G401 (cell line): ENCODE measurements around the gene SLC5A2. TPM values are rescaled to one million over a fixed set of nuclear protein-coding genes. Genes with fewer than 3 reads are reported as not detected.
A peak's percentile ranks its signal among the peaks of the same experiment; 100 is the strongest.
"Not testable (repeated sequence)": the region's sequence is repeated elsewhere in the genome, so short reads cannot be mapped to it uniquely, and the experiment has no call there.

ENCODE experiments used
- DNase-seq: peaks from one replicate; pipeline ENCODE4 v3.0.0-alpha.2; 2015; ENCODE audit warnings: low spot score
- in situ Hi-C: cut with HindIII; loops from 2 replicates; pipeline ENCODE4 v1.10.0; 2016; ENCODE audit warnings: low sequenced_read_pairs, mixed read lengths
- total RNA-seq: library from RNA; depleted of rRNA; stranded (reverse); fragments of >200 nt; shearing (Covaris generic); gene quantifications from 2 replicates; pipeline ENCODE4 v1.2.3, GENCODE V29; 2014; rRNA removed

SLC5A2 gene
- total RNA-seq, result not detected in 2 replicates

DNA sequence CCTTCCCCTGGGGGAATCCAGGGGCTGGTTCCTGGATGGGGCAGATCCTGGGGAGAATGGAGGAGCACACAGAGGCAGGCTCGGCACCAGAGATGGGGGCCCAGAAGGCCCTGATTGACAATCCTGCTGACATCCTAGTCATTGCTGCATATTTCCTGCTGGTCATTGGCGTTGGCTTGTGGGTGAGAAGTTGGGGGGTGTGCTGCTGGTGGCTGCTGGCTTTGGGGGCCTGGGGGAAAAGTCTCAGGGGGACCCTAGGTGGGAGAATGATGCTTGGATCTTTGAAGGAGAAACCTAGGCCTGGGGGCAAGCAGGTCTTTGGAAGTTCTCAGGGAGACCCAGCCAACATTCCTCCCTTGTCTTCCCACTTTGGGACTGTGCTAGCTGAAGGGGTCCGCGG, at the start of gene SLC5A2:
Gene SLC5A2, plus strand, starts transcription at position 43 of the 400 bp plus-strand sequence. Its CDS starts 14 bp downstream, at position 57.
- no peak for DNase-seq
- in situ Hi-C loops, result no loop called here

DNA sequence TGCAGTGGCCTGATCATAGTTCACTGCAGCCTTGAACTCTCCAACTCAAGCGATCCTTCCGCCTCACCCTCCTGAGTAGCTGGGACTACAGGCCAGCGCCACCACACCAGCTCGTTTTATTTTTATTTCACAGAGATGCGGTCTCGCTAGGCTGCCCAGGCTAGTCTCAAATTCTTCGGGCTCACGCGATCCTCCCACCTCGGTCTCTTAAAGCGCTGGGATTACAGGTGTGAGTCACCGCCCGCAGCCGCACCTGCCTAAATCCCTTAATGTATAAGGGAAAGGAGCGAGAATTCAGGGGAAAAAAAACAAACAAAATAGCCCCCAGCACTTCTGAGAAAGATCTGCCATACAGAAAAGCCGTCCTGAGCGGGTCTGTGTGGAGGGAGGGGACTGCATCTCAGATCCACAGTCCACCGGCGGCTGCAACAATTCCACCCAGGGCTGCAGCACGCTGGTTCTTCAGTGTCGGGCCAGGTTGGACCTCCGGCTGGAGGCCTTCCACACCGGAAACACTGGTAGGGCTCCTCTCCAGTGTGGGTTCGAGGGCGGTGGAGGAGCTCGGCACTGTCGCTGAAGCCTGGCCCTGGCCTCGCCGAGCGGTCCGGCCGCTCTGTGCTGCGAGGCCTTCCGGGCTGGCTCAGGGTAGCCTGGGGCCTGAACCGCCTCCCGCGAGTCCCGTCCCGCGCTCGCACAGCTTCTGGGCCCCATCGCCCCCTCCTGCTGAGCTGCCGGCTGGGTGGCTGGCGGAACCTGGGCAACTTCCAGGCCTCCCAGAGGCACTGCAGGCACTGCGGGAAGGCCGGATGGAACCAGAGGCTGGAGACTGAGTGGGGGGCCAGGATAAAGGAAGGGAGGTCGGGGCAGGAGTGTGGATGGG, 47.3 kb upstream of the SLC5A2 start:
- DNase-seq, result no peak
- in situ Hi-C loops, result no loop called here

DNA sequence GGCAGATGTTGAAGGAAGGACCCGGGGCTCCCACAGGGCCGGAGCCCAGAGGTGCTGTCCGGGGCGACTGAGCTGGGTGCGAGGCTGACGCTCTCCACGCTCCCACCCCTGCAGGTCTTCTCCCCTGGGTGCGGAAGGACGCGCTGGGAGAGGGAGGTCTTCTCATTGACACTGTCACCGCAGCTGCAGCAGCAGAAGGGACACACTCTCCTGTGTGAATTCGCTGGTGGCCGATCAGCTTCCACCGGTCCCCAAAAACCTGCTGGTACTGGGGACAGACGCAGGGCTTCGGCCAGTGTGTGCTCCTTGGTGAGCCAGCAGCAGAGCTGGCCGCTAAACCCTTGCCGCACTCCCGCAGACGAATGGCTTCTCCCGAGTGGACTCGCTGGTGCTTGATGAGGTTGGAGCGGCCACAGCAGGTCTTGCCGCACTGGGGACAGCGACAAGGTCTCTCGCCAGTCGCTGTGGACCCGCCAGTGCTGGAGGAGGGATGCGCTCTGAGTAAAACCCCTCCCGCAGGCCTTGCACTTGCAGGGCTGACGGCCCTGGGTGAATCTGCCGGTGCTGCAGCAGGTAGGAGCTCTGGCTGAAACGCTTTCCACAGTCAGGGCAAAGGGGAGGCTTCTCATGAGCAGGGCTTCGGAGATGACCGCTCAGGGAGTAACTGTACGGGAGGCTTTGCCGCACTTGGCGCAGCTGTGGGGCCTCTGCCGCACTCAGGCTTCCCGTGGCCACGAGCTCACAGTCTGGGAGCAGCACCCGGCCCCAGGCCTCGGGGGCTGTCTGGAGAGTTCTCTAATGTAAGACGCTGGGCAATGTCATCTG, 46.5 kb upstream of the SLC5A2 start:
- in situ Hi-C loops, result no loop called here
- DNase-seq, result no peak

DNA sequence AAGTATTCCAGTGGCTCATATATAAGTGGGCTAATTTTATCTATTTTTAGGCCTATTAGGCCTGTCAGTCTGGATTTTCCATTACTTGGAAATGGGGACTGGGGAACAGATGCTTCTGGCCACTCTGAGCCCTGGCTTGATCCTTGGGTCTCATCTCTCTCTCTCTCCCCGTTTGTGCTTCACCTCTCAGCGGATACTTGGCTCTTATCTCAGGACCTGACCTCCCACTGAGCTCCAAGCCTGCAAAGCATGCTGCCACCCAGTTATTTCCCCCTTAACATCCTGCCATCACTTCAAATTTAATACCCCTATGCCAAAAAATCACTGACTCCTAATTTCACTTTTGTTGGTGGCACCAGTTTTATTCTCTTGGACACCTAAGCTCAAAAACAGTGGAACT, 44.5 kb upstream of the SLC5A2 start:
- peak; percentile 83 for DNase-seq
- in situ Hi-C loops, result no loop called here

DNA sequence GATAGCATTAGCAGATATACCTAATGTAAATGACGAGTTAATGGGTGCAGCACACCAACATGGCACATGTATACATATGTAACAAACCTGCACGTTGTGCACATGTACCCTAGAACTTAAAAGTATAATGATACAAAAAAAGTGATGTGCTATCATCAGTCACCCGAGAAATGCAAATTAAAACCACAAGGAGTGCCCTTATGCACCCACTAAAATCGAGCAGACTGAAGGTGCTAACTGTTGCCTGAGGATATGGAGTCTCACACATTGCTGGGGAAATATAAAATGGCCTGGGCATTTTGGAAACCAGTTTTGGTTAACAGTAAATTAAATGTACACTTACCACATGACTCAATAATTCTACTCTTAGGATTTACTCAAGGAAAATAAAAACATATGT, 43.9 kb upstream of the SLC5A2 start:
- DNase-seq, in situ Hi-C loops: not testable (repeated sequence)

DNA sequence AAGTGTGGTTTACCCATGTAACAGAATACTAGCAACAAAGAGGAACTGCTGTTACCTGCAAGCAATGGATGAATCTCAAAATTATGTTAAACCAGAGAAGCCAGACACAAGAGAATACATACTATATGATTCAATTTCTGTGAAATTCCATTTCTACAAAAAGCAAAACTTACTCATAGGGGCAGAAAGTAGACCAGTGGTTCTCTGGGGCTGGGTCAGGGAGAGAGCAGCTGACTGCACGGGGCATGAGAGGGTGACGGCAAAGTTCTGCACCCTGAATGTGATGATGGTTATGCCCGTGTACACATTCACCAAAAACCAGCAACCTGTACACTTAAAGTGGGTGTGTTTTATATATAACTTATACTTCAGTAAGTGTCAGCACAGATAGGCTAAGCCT, 43.4 kb upstream of the SLC5A2 start:
- in situ Hi-C loops, result no loop called here
- no peak for DNase-seq

DNA sequence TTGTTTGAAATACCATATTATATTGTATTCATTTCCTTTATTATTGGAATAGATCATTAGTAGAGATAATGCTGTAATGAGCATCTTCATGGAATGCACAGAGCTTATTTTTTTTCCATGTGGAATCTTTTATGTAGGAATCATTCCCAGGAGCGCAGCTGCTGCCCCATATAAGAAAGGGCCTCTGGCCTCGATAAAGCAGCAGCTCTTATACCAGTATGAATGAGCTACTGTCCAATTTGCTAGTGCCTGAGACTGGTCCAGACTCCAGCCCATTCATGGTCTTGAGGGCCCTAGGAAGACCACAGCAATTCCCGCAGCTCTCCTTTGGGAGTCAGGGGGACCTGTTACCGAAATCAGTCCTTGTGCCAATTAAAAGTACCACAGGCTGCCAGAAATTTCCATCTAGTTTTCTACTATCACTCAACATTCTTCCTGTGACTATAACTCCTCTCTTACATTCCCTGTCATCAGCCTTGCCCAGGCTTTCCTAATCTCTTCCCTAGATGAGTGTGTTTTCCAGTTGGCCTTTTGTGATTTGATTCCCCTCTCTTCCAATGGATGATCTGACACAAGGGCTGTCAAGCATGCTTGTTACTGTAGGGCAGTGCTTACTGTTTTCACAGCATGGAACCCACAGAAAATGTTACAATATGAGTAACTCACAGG, 42.3 kb upstream of the SLC5A2 start:
- peak; percentile 31 for DNase-seq
- in situ Hi-C loops, result no loop called here

DNA sequence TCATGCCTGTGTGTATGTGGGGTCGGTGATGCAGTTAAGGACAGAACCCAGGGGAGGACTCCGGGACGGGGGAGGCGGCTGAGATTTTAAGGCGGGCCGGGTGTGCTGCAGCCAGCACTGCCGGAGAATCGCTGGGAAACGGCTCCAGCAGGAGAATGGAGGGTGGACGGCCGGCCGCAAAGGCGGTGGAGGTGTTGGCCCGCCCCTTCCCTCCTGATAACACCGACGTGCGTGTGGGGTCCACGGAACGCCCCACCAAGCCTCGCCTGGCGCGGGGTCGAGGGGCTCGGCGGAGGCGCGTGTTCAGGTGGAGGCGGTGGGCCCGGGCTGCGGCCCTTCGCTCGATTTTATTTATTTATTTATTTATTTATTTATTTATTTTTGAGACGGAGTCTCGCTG, 41.0 kb upstream of the SLC5A2 start:
- in situ Hi-C loops, result no loop called here

DNA sequence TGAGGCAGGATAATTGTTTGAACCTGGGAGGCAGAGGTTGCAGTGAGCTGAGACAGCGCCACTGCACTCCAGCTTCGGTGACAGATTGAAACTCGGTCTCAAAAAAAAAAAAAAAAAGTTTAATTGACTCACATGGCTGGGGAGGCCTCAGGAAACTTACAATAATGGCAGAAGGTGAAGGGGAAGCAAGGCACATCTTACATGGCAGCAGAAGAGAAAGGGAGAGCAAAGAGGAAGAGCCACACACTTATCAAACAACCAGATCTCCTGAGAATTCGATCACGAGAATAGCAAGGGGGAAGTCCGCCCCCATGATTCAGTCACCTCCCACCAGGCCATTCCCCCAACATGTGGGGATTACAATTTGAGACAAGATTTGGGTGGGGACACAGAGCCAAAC, 37.0 kb upstream of the SLC5A2 start:
- DNase-seq, in situ Hi-C loops: not testable (repeated sequence)

More for the DNA sequence above, 41.0 kb upstream of the SLC5A2 start:
- no peak for DNase-seq

DNA sequence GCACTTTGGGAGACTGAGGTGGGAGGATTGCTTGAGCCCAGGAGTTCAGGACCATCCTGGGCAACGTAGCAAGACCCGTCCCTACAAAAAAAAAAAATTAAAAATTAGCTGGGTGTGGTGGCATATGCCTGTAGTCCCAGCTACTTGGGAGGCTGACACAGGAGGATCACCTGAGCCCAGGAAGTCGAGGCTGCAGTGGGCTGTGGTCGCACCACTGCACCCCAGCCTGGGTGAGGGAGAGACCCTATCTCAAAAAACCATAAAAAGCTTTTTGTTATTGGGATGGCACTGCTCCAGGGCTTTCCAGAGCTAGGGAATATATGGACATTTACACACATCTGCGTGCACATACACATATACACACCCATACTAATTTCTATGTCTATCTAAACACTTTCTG, 31.7 kb upstream of the SLC5A2 start:
- in situ Hi-C loops, result no loop called here
- no peak for DNase-seq

DNA sequence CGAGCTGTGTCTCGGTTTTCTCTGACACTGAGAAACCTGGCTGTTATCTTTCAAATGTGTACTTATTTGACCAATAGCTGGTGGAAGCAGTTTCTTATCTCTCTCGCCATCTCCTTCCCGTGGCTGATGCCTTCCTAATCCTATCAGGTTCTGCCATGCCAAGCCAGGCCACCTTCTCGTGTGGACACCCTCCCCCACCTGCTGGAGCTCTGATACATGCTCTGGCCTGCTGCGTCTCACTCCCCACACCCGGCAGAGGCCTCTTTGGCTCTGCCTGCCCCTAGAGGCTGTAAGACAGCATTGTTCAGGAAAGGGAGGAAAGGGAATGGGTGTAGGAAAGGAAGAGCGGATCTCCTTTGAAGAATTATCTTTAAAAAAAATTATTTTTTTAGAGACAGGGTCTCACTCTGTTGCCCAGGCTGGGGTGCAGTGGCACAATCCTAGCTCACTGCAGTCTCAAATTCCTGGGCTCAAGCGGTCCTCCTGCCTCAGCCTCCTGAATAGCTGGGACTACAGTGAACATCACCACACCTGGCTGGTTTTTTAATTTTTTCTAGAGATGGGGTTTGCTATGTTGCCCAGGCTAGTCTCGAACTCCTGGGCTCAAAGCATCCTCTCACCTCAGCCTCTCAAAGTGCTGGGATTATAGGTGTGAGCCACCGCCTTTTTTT, 31.1 kb upstream of the SLC5A2 start:
- in situ Hi-C loops, result no loop called here
- peak; percentile 85 for DNase-seq

DNA sequence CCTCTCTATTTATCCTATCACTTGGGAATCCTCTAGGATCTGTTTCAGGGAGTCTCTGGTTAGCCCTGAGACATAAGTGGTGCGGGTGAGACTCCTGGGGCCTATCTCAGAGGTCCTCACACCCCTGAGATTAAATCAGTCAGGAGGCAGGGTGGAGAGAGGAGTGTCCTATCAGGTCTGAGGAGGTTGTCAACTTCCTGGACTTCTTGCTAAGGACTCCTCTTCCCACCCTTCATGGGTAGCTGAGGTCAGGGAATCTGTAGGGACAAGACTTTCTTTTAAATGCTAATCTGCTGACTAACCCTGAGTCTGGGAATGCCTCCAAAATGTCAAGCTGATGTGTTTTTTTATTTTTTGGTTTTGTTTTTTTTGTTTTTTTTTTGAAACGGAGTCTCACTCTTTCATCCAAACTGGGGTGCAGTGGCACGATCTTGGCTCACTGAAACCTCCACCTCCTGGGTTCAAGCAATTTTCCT, 30.3 kb upstream of the SLC5A2 start:
- in situ Hi-C loops, result no loop called here
- no peak for DNase-seq

DNA sequence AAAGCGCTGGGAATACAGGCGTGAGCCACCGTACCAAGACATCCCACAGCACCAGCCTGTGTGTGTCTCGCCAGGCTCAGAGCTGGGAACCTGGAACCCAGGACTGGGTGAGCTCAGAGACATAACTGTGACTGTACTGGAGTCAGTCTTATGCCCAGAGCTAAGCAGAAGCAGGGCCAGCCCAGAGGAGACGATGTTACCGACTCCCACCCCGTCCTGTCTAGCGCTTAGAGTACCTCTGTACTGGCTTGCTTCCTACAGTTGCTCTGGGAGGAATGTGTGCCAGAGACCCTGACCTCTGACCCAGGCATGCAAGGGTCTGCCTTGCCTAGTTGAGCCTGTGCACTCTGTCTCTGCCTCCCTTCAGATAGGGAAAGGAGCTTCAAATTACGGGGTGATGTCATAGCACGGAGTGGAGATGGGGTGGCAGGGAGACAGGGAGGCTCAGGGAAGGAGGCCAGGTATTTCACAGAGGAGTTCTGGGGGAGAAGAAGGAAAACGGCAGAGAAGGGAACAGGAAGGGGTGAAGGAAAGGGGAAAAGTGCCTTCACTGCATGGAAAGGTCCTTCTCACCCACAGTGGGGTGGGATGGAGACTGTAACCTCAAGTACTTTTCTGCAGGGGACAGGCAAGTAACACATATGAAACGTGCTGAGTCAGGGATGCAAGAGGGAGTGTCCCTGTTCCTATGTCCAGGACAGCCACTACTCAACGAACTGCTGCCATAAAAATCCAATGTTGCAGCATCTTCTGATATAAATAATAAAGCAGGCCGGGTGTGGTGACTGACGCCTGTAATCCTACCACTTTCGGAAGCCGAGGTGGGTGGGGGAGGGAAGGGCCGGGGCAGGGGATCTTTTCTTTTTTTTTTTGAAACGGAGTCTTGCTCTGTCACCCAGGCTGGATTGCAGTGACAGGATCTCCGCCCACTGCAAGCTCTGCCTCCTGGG, 29.4 kb upstream of the SLC5A2 start:
- in situ Hi-C loops, result no loop called here
- DNase-seq, result no peak

DNA sequence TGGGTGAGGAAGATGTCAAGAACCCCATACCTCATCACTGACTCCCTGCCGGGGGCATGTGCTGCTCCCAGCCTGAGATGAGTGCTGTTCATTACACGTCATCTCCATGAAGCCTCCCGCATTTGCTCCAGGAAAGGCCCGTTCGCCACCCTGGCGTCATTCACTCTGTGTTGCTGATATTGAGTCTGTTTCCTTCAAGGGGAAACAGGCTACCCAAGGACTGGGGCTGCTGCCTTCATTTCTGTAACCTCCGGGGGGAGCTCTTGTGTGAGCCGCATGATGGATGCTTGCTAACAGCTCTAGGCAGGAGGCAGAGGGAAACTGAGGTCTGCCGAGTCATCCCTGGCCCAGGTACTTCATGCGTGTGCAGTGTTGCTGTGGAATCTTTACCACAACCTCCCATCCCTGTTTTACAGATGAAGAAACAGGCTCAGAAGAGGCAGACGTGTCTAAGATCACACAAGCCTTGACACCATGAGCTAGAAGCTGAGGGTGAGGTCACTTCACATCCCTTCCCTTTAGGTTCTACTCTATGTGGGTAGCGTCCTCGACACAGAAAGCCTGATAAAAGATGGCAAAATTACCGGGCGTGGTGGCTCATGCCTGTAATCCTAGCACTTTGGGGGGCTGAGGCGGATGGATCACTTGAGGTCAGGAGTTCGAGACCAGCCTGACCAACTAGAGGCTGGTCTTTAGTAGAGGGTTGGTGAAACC, 27.2 kb upstream of the SLC5A2 start:
- no peak for DNase-seq

DNA sequence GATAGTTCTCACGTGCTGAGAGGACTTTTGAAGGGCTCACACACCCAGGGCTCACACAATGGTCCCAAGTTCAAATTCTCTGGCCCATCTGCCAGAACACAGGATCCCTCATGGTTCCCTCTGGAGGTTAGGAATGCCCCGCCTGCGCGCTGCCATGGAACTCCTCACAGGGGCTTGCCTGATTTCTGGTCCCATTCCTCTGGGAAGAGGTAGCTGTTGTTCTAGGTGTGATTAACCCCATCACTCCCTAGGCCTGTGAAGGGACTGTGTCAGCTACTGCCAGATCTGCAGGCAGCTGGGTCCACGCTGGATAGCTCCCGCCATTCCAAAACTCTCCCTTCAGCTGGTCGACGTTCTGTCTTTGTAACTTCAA, 25.9 kb upstream of the SLC5A2 start:
- in situ Hi-C loops, result no loop called here
- DNase-seq, result no peak

More for the DNA sequence above, 27.2 kb upstream of the SLC5A2 start:
- in situ Hi-C loops, result no loop called here

DNA sequence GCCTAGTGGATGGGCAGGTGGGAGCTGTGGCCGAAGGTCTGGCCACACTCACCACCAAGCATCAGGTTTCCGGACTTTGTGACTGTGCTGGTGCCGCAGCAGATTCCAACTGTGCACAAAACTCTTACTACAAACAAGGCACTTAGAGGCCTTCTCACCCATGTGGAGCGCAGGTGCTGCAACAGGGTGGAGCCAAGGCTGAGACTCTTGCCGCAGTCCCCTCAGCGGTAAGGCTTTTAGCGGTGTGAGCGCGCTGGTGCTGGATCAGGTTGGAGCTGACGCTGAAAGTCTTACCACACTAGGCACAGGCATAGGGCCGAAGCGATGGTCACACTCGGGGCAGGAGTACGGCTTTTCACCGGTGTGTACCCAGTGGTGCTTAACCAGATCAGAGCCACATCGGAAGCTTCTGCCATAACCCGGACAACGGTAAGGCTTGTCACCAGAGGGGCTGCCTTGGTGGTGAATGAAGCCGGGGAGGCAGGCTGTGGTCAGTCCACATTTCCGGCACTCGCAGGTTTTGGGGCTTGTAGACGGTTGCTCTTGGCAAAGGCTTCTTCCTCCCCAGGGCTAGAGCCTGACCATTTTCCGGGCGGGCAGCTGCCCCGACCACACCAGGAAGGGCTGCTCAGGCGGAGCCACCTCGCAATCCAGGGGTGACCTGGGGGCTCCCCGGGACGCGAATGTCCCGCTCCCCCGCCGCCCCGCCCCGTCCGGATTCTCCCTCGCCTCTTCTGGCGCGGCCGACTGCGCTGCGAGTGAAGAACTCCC, 24.7 kb upstream of the SLC5A2 start:
- in situ Hi-C loops, result no loop called here
- DNase-seq, result peak; percentile 39
